ENCODE data around the gene DAPP1.

The DAPP1 gene

GRCh38 chr4:99790796-99791617 lies 25.6 kb upstream of the DAPP1 start:
- Histone ChIP-seq H2BK5ac (ENCODE audit: low read length) (no peak overlapping the region), H3K9me3 (replicated peaks in 1 of 2; ENCODE audit: control insufficient read depth in 2 of 2, insufficient read depth in 1 of 2, low read depth in 1 of 2, low read length in 2 of 2) (no peaks in the 10 kb centered on the region), H4K8ac (ENCODE audit: low read depth, low read length) (no peak overlapping the region), H2BK12ac (ENCODE audit: low read length) (no peak overlapping the region), H3K27me3 (ENCODE audit: control insufficient read depth in 3 of 3, insufficient read depth in 3 of 3, low read depth in 1 of 3, low read length in 3 of 3) (no peaks in the 10 kb centered on the region), H3K9ac (ENCODE audit: low read depth, low read length, poor library complexity) (no peak overlapping the region), H3K27ac (replicated peaks; ENCODE audit: low read length) (no peak overlapping the region), H2AFZ (ENCODE audit: low read length) (no peak overlapping the region), H3K4me1 (ENCODE audit: control insufficient read depth in 2 of 2, insufficient read depth in 1 of 2, low read depth in 1 of 2, low read length in 2 of 2) (no peaks in the 10 kb centered on the region), H2BK15ac (ENCODE audit: low read length) (no peak overlapping the region), H4K91ac (ENCODE audit: low read depth, low read length, poor library complexity) (no peak overlapping the region), H3K4me3 (ENCODE audit: low read length in 2 of 2) (no peak overlapping the region), H3K14ac (ENCODE audit: low read length) (no peak overlapping the region), H3K18ac (ENCODE audit: low read length) (no peak overlapping the region), H3K4ac (ENCODE audit: low read length) (no peak overlapping the region), H3K36me3 (replicated peaks in 1 of 2; ENCODE audit: control insufficient read depth in 2 of 2, insufficient read depth in 2 of 2, low read length in 2 of 2) (no peaks in the 10 kb centered on the region), H3K23ac (ENCODE audit: low read depth, low read length, poor library complexity) (no peak overlapping the region), H3K79me1 (ENCODE audit: low read depth, low read length) (no peaks in the 10 kb centered on the region), H2AK5ac (ENCODE audit: low read depth, low read length) (no peak overlapping the region), H3K4me2 (ENCODE audit: insufficient read depth, low read length, poor library complexity, severe bottlenecking) (no peak overlapping the region), H2BK120ac (ENCODE audit: low read depth, low read length) (no peak overlapping the region)
- WGBS, 2 donors (ENCODE audit: extremely low coverage in 2 of 2, insufficient read length in 2 of 2, insufficient replicate concordance in 1 of 2): no CpG with 5 or more reads among the region's 6 CpGs
- no peak for DNase-seq (ENCODE audit: low spot score)

GRCh38 chr4:99800332-99801004 lies 16.2 kb upstream of the DAPP1 start:
- H3K36me3 ChIP-seq (replicated peaks in 1 of 2; ENCODE audit: control insufficient read depth in 2 of 2, insufficient read depth in 2 of 2, low read length in 2 of 2): no peaks in the 10 kb centered on the region
- no peak overlapping the region for H3K14ac ChIP-seq (ENCODE audit: low read length)
- H3K4me3 ChIP-seq (ENCODE audit: low read length in 2 of 2): no peak overlapping the region
- H4K8ac ChIP-seq (ENCODE audit: low read depth, low read length): no peak overlapping the region
- no peak overlapping the region for H3K4me2 ChIP-seq (ENCODE audit: insufficient read depth, low read length, poor library complexity, severe bottlenecking)
- H2BK120ac ChIP-seq (ENCODE audit: low read depth, low read length): no peak overlapping the region
- H4K91ac ChIP-seq (ENCODE audit: low read depth, low read length, poor library complexity): no peak overlapping the region
- H3K23ac ChIP-seq (ENCODE audit: low read depth, low read length, poor library complexity): no peak overlapping the region
- H2BK15ac ChIP-seq (ENCODE audit: low read length): no peak overlapping the region
- no peak overlapping the region for H2AK5ac ChIP-seq (ENCODE audit: low read depth, low read length)
- DNase-seq (ENCODE audit: low spot score): no peak
- no peak overlapping the region for H2AFZ ChIP-seq (ENCODE audit: low read length)
- H2BK12ac ChIP-seq (ENCODE audit: low read length): no peak overlapping the region
- H3K27me3 ChIP-seq (ENCODE audit: control insufficient read depth in 3 of 3, insufficient read depth in 3 of 3, low read depth in 1 of 3, low read length in 3 of 3): peaks cover 0 to 4% (median 0%) of the 10 kb centered on the region in 3 experiments
- H3K79me1 ChIP-seq (ENCODE audit: low read depth, low read length): no peaks in the 10 kb centered on the region
- H3K4ac ChIP-seq (ENCODE audit: low read length): no peak overlapping the region
- WGBS, 2 donors (ENCODE audit: extremely low coverage in 2 of 2, insufficient read length in 2 of 2, insufficient replicate concordance in 1 of 2): no CpG with 5 or more reads among the region's 1 CpG
- H3K9me3 ChIP-seq (replicated peaks in 1 of 2; ENCODE audit: control insufficient read depth in 2 of 2, insufficient read depth in 1 of 2, low read depth in 1 of 2, low read length in 2 of 2): peaks cover 0 to 2% of the 10 kb centered on the region in 2 donors
- no peak overlapping the region for H3K18ac ChIP-seq (ENCODE audit: low read length)
- H3K9ac ChIP-seq (ENCODE audit: low read depth, low read length, poor library complexity): no peak overlapping the region
- no peak overlapping the region for H2BK5ac ChIP-seq (ENCODE audit: low read length)
- no peak overlapping the region for H3K27ac ChIP-seq (replicated peaks; ENCODE audit: low read length)
- H3K4me1 ChIP-seq (ENCODE audit: control insufficient read depth in 2 of 2, insufficient read depth in 1 of 2, low read depth in 1 of 2, low read length in 2 of 2): no peaks in the 10 kb centered on the region

- no peak overlapping the region for H3K23ac ChIP-seq (ENCODE audit: low read depth, low read length, poor library complexity)
- H4K8ac ChIP-seq (ENCODE audit: low read depth, low read length): no peak overlapping the region
- H3K9ac ChIP-seq (ENCODE audit: low read depth, low read length, poor library complexity): no peak overlapping the region
- H2BK120ac ChIP-seq (ENCODE audit: low read depth, low read length): no peak overlapping the region
- H3K79me1 ChIP-seq (ENCODE audit: low read depth, low read length): no peaks in the 10 kb centered on the region
- no peaks in the 10 kb centered on the region for H3K4me1 ChIP-seq (ENCODE audit: control insufficient read depth in 2 of 2, insufficient read depth in 1 of 2, low read depth in 1 of 2, low read length in 2 of 2)
- no peak overlapping the region for H3K4me2 ChIP-seq (ENCODE audit: insufficient read depth, low read length, poor library complexity, severe bottlenecking)
- peaks cover 0 to 4% (median 0%) of the 10 kb centered on the region in 3 experiments for H3K27me3 ChIP-seq (ENCODE audit: control insufficient read depth in 3 of 3, insufficient read depth in 3 of 3, low read depth in 1 of 3, low read length in 3 of 3)
- H2AK5ac ChIP-seq (ENCODE audit: low read depth, low read length): no peak overlapping the region
- no peak overlapping the region for H3K4me3 ChIP-seq (ENCODE audit: low read length in 2 of 2)
- no peak overlapping the region for H2BK15ac ChIP-seq (ENCODE audit: low read length)
- no peak overlapping the region for H2BK12ac ChIP-seq (ENCODE audit: low read length)
- H4K91ac ChIP-seq (ENCODE audit: low read depth, low read length, poor library complexity): no peak overlapping the region
- H3K9me3 ChIP-seq (replicated peaks in 1 of 2; ENCODE audit: control insufficient read depth in 2 of 2, insufficient read depth in 1 of 2, low read depth in 1 of 2, low read length in 2 of 2): peaks cover 0 to 2% of the 10 kb centered on the region in 2 donors
- H2BK5ac ChIP-seq (ENCODE audit: low read length): no peak overlapping the region
- no peak for DNase-seq (ENCODE audit: low spot score)
- no peak overlapping the region for H3K18ac ChIP-seq (ENCODE audit: low read length)
- H2AFZ ChIP-seq (ENCODE audit: low read length): no peak overlapping the region
- no CpG with 5 or more reads among the region's 3 CpGs for WGBS, 2 donors (ENCODE audit: extremely low coverage in 2 of 2, insufficient read length in 2 of 2, insufficient replicate concordance in 1 of 2)
- no peak overlapping the region for H3K14ac ChIP-seq (ENCODE audit: low read length)
- H3K27ac ChIP-seq (replicated peaks; ENCODE audit: low read length): no peak overlapping the region
- no peaks in the 10 kb centered on the region for H3K36me3 ChIP-seq (replicated peaks in 1 of 2; ENCODE audit: control insufficient read depth in 2 of 2, insufficient read depth in 2 of 2, low read length in 2 of 2)
- no peak overlapping the region for H3K4ac ChIP-seq (ENCODE audit: low read length)
Measured at GRCh38 chr4:99801005-99801699, 15.5 kb upstream of the DAPP1 start.

Measured in neuronal stem cell (in vitro differentiated cells).